Right ventricle myocardium inferior (tissue), 1 donor: Measurements from ENCODE around the gene BATF2. TPM values are rescaled to one million over a fixed set of nuclear protein-coding genes. Genes with fewer than 3 reads are reported as not detected.
"Not testable (repeated sequence)": the region's sequence is repeated elsewhere in the genome, so short reads cannot be mapped to it uniquely, and the experiment has no call there.

Experiments
- ATAC-seq: fragments of 200-7000 bp; cut with Tn5 transposase; one replicate; pipeline ENCODE4 v1.9.1; 2020; ENCODE audit warnings: mild to moderate bottlenecking, moderate library complexity
- DNase-seq: peaks from one replicate; pipeline ENCODE4 v3.0.0; 2021; ENCODE audit errors: missing footprints
- intact Hi-C: fragments of 100-400 bp; cut with DNase I; formaldehyde crosslinking; loops from one replicate; pipeline ENCODE4 v1.11.0; 2022
- microRNA-seq: library from miRNA; unstranded; fragments of <30 nt; microRNA quantifications from one replicate; pipeline ENCODE4 v1.2.0, GENCODE V29; 2020
- total RNA-seq: library from RNA; stranded (reverse); fragmentation: NEBNext Ultra II Directional; extraction: Animal tissue kit (Norgen Biotek cat#: 25700); gene quantifications from one replicate; pipeline ENCODE4 v1.2.1, GENCODE V29; 2021
- donor health status: DM: no; HTN: yes; CAD: no; lungs with severe emphysema.

Gene BATF2
- total RNA-seq, 1 donor from 2014 or later: 1.5 TPM

DNA sequence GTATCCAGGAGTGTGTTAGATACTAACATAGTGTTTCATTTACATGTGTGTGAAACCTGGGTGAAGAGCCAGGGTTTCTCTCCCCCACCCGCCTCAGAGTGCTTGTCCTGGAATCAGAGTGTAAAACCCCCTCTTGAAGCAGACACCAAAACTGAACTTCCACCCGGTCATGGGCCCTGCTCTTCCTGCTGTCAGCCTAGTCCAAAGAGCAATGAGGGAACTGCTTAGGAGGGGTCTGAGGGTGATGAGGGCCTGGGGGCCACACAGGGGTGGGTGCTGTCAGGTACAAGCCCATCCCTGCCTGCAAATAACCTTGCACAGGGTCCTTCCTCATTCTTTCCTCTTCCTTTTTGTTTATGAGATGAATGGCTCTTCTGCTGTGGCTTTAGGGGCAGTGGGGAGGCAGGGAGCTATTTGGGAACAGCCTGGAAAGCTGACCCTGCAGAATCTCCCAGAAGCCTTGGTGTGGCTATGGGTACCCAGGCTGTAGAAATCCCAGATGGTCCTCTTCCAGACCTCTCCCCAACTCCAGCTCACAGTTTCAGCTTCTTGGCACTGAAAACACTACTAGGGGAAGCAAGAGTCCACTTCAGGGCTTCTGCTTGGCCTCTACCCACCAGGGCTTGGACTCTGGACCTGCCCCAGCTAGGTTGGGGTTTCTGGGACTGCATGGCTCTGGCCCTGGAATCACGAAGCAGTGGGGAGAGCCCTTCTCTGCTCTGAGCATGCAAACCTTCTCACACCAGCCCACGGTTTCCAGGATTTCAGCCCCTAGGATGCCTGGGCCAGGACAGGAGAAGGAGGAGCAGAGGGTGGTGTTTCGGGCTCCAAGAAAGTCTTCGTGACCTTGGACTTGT, 8.5 kb downstream of the BATF2 start:
- intact Hi-C loops: no loop called here
- no peak for ATAC-seq

DNA sequence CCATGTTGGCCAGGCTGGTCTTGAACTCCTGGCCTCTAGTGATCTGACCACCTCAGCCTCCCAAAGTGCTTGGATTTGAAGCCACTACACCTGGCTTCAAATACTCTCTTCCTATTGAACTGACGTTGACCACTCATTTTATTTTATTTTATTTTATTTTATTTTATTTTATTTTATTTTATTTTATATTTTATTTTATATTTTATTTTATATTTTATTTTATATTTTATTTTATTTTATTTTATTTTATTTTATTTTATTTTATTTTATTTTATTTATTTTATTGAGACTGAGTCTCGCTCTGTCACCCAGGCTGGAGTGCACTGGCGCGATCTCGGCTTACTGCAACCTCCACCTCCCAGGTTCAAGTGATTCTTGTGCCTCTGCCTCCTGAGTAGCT, 13.4 kb downstream of the BATF2 start:
- DNase-seq, intact Hi-C loops: not testable (repeated sequence)

More for the DNA sequence above, 8.5 kb downstream of the BATF2 start:
- DNase-seq: no peak

DNA sequence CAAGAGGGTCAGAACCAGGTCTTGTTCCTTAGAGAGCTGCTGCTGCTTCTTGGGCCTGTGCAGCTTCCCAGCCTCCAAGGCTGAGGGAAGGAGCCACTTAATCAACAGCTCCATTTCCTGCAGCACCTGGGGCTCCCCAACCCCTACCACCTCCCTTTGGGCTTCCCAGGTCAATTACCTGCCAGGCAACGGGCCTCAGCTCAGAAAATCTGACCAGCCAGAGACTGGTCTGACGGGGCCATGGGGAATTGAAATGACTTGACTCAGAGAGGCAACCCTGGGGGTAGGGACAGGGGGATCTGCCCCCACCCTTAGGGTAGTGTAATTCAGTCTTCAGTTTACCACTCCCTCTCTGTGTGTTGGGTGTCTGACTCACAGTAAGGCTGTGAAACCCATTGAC, 20.1 kb downstream of the BATF2 start:
- DNase-seq (no peak), ATAC-seq (no peak)
- intact Hi-C loops: no loop called here

More for the DNA sequence above, 13.4 kb downstream of the BATF2 start:
- ATAC-seq: not testable (repeated sequence)

DNA sequence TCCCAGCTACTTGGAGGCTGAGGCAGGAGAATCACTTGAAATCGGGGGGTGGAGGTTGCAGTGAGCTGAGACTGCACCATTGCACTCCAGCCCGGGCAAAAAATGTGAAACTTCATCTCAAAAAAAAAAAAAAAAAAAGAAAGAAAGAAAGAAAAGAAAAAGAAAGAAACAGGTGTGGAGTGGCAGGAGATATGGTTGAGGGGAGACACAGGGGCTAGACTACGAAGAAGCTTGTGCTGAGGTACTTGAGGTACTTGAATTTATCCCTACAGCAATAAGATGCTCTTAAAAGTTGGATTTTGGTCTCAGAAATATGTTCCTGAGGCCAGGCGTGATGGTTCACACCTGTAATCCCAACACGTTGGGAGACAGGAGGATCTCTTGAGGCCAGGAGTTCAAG, 22.6 kb downstream of the BATF2 start:
- ATAC-seq (no peak), DNase-seq (no peak)
- intact Hi-C loops: loop anchor here (5.0 kb wide), 1 partner anchor 52 kb away; the partner anchor contains the start of gene PPP2R5B

DNA sequence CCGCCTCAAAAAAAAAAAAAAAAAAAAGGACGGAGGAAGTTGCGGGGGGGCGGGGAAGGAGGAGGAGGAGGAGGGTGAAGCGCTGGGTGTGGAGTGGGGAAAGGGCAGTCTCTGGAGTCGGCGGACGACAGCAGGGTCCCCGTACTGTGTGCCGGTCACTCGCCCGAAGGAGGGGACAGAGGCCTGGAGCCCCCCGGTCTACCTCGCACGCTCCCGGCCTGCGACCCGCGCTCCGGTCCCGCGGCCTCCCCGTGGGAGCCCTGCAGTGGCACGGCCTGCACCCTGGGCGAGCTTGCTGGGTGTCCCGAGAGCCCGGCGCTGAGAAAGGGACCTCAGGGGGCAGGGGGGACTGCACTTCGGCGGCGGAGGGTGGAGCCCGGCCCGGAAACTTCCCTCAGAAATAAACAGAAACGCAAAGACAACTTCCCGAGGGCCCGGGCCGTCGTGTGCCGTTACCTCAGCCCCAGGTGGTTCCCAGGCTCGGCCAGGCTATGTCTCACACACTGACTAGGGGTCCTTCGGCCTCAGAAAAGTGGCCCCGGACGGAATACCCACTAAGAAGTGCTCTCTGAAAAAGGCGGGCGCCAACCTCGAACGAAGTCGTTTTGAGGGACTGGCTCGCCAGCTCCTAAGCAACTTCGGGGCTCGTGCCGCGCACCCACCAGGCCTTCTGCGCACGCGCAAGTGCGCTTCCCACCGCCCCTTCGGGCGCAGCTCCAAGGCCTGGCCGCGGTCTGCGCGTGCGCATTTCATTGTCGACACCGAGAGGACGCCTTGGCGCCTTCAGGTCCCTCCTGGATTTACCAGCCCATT, 25.1 kb downstream of the BATF2 start, which contains the start of gene MAJIN:
TSS of gene MAJIN (minus strand) at position 688 of the 813 bp plus-strand sequence. CDS start 12,703 bp downstream, outside the sequence.
- intact Hi-C loops: loop anchor here (5.0 kb wide), 1 partner anchor 49 kb away; the partner anchor contains the start of gene PPP2R5B
- ATAC-seq (peak; percentile 81), DNase-seq (peak; percentile 92)

DNA sequence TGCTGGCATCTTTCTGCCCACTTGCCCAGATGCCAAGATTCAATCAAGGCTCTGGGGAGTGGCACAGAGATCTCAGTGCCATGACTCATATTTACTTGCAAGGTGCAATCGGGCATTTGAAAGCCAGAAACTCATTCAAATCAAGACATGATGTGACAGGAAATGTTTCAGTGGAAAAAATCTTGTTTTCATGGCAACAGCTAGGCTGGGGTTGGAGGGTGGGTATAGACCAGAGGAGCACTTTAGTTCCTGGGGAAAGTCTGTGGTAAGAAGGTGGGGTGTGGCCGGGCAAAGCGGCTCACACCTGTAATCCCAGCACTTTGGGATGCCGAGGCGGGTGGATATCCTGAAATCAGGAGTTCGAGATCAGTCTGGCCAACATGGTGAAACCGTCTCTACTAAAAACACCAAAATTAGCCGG, 26.0 kb downstream of the BATF2 start:
- intact Hi-C loops: loop anchor here (5.0 kb wide), 1 partner anchor 48 kb away; the partner anchor contains the start of gene PPP2R5B
- ATAC-seq (no peak), DNase-seq (no peak)

DNA sequence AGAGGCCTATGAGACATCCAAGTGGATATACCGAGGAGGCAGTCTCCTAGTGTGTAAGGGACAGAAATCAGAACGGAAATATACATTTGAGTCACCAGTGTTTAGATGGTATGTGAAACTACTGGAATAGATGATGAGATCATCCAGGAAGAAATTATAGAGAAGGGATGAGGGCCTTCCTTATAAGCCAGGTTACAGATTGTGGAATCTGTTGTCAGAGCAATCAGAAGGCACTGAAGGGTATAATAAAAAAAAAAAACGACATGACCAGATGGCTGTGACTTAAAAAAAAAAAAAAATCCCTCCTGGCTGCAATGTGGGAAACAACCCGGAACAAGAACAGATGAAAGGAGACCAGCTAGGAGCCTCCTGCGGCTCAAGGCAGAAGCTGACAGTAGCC, 27.6 kb downstream of the BATF2 start:
- intact Hi-C loops: no loop called here
- no peak for DNase-seq
- no peak for ATAC-seq

DNA sequence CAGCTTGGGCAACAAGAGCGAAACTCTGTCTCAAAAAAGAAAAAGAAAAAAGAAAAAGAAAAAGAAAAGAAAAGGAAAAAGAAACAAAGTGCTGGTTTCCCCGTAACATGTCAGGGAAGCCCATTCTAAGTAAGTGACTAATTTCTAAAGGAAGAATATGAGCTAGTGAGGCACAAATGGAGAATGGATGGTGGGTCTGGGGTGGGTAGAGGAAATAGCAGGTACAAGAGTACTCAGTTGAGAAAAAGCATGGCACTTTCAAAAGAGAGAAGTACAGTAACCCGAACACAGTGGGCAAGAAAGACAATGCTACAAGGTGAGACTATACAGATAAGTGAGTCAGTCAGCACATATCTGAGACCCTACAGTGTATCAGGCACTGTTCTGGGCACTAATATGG, 29.4 kb downstream of the BATF2 start:
- DNase-seq: no peak
- ATAC-seq: no peak
- intact Hi-C loops: no loop called here

DNA sequence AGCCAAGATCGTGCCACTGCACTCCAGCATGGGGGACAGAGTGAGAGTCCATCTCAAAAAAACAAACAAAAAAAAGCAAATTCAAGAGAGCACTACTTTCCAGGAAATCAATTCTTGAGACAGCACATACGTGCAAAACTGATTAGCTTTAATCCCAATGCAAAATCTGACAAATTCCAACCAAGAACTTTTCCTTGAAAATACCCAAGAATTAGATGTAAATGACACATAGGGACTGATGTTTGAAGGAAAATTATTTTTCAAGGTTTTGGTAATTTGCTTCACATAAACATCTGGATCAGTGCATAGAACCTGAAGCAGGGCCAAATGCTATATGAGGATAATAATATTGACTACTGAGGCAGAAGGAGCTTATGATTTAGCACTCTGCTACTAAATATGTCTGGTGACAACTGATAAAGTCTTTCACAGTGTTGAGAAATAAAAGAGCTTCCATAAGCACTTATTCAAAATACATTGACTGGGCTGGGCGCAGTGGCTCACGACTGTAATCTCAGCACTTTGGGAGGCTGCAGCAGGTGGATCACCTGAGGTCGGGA, 33.6 kb downstream of the BATF2 start:
- DNase-seq: no peak
- ATAC-seq: no peak
- intact Hi-C loops: no loop called here

DNA sequence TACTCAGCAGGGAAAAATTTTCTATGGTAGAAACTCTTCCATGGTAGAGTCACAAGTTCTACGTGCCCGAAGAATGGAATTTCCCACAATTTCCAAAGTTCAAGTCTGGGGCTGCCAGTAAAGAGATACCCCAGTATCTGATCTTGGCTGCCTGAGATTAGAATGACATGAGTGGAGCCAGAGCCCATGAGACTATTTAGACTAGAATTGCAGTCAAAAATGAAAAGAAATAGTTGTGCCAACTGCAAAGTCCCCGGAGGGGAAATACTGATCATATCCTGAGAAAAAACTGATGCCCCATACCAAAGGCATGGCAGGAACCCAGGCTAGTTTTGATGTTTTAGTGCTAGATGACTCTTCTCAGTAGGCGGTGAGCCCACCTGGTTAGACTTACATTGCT, 36.1 kb downstream of the BATF2 start:
- intact Hi-C loops: no loop called here
- ATAC-seq (no peak), DNase-seq (no peak)

DNA sequence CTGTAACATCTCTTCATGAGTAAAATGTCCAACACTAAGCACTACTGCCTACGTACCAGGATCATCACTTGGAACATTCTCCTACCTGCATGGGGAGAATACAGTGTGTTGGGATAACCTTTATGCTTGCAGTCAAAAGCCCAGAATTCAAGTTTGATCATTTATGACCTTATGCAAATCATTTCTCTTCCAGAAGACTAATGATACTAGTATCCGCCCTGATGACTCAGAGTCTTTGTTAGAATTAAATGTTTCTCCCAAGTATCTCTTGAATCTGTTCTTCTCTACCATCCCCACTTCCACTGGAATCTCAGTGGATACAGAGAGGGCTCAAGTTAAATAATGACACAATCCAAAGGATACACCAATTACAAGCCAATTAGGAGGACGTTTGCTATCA, 37.3 kb downstream of the BATF2 start:
- intact Hi-C loops: no loop called here
- DNase-seq (no peak), ATAC-seq (no peak)

DNA sequence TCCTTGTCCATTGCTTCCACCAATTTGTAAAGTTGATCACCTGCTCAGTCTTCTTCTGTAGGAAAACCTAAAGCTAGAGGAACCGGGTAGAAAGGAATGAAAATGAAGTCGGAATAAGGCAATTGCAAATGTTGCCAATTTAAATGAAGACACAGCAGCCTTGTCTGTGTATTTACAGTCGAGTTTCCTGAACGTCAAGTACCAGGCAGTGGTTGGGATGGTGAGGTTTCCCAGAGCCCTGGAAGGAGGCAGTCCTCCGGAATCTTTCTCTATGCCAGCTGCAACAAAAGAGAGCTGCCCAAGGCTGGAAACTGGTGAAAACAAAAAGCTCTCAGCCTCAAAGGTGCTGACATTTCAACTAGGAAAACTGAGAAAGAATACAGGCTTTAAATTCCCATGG, 42.6 kb downstream of the BATF2 start:
- ATAC-seq: no peak
- intact Hi-C loops: no loop called here
- no peak for DNase-seq

DNA sequence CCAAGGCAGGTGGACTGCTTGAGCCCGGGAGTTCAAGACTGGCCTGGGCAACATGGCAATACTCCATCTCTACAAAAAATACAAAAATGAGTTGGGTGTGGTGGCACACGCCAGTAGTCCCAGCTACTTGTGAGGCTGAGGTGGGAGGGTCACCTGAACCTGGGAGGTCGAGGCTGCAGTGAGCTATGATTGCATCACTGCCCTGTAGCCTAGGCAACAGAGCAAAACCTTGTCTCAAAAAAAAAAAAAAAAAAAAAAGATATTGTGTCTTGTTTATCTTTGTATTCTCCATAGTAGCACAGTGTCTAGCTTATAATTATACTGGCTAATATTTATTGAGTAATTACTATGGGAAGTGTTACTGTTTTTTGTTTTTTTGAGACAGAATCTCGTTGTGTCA, 45.2 kb downstream of the BATF2 start:
- DNase-seq: no peak
- no peak for ATAC-seq
- intact Hi-C loops: no loop called here

DNA sequence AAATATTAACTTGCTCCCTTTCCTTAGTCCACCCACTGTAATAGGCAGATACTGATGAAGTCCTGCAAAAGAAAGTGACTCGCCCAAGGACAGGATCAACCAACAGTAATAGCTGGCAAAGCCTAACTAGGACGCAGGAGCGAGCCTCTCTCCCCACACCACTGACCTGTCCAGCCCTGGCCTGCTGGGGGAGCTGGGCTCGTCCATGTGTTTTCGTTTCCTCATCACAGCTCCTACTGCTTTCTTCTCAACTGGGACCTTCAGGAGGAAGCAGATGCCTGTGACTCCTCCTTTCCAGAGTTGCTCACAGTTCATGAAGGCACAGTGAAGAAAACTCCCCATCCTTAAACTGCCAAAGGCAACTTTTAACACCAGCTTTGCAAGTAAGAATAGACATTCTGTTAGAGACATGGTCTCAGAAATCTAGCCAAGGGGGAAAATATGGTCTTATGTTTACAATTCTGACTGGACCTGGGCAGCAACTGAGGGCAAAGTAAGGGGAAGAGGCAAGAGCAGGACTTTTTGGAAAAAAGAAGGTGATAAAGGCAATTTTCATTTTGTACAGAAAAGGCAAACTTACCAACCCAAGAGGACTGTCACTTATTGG, 49.5 kb downstream of the BATF2 start:
- ATAC-seq (no peak), DNase-seq (no peak)
- intact Hi-C loops: no loop called here

Small RNA genes lying within 50 kb of the gene (microRNA-seq; reads per million reads assigned to microRNA genes)
- gene MIR6879: not detected

Other genes with a start within 250 kb of the BATF2 start
- gene PYGM, start 237.0 kb downstream of the BATF2 start, total RNA-seq: 179 TPM
- 172 TPM for gene SF1, start 218.4 kb downstream of the BATF2 start, total RNA-seq
- gene MAP4K2, start 193.8 kb downstream of the BATF2 start, total RNA-seq: 11.3 TPM
- gene MEN1, start 186.4 kb downstream of the BATF2 start, total RNA-seq: 8.4 TPM
- gene CDC42BPG, start 152.3 kb downstream of the BATF2 start, total RNA-seq: 0.16 TPM
- 56.0 TPM for gene EHD1, start 118.3 kb downstream of the BATF2 start, total RNA-seq
- 10.7 TPM for gene ATG2A, start 79.8 kb downstream of the BATF2 start, total RNA-seq
- 20.6 TPM for gene PPP2R5B, start 72.3 kb downstream of the BATF2 start, total RNA-seq
- gene GPHA2, start 61.1 kb downstream of the BATF2 start, total RNA-seq: not detected
- gene MAJIN, start 24.9 kb downstream of the BATF2 start, total RNA-seq: not detected
- gene ARL2, start 17.2 kb upstream of the BATF2 start, total RNA-seq: 131 TPM
- 18.3 TPM for gene SNX15, start 30.5 kb upstream of the BATF2 start, total RNA-seq
- gene SAC3D1, start 44.2 kb upstream of the BATF2 start, total RNA-seq: 7.5 TPM
- 3.4 TPM for gene NAALADL1, start 61.6 kb upstream of the BATF2 start, total RNA-seq
- gene CDCA5, start 87.1 kb upstream of the BATF2 start, total RNA-seq: 1.7 TPM
- 25.0 TPM for gene ZFPL1, start 87.3 kb upstream of the BATF2 start, total RNA-seq
- gene VPS51, start 99.2 kb upstream of the BATF2 start, total RNA-seq: 95.2 TPM
- 53.1 TPM for gene TM7SF2, start 114.9 kb upstream of the BATF2 start, total RNA-seq
- gene ZNHIT2, start 120.7 kb upstream of the BATF2 start, total RNA-seq: 5.8 TPM
- gene FAU, start 125.2 kb upstream of the BATF2 start, total RNA-seq: 714 TPM
- gene MRPL49, start 125.3 kb upstream of the BATF2 start, total RNA-seq: 35.8 TPM
- 27.1 TPM for gene SYVN1, start 137.5 kb upstream of the BATF2 start, total RNA-seq
- not detected for gene SPDYC, start 173.3 kb upstream of the BATF2 start, total RNA-seq
- 82.9 TPM for gene CAPN1, start 185.0 kb upstream of the BATF2 start, total RNA-seq